Astrocyte (in vitro differentiated cells and primary cell): ENCODE results near the gene BCAR3. TPM values are rescaled to one million over a fixed set of nuclear protein-coding genes. Genes with fewer than 3 reads are reported as not detected.

Source experiments
- DNase-seq: peaks from one replicate; pipeline ENCODE4 v3.0.0-alpha.2; 2010; ENCODE audit warnings: low read depth
- FAIRE-seq: peaks from 2 replicates; lab custom pipeline; 2011; peaks lifted over from hg19 to GRCh38; lab: Jason Lieb, UNC
- H2AFZ ChIP-seq: 2 replicates; pipeline ENCODE4 v1.6.0; 2012; ENCODE audit warnings: low read depth, low read length, inconsistent platforms
- H3K27ac ChIP-seq: 2 replicates; pipeline ENCODE4 v1.5.1; 2011; ENCODE audit warnings: low read depth, low read length, inconsistent platforms
- H3K27me3 ChIP-seq: 2 replicates; pipeline ENCODE4 v1.6.0; 2011; ENCODE audit warnings: low read length, inconsistent platforms; ENCODE audit not compliant: insufficient read depth
- H3K36me3 ChIP-seq: 2 replicates; pipeline ENCODE4 v1.5.1; 2011; ENCODE audit warnings: low read length, inconsistent platforms; ENCODE audit not compliant: insufficient read depth
- H3K4me1 ChIP-seq: 2 replicates; pipeline ENCODE4 v1.5.1; 2011; ENCODE audit warnings: low read length, inconsistent platforms; ENCODE audit not compliant: insufficient read depth
- H3K4me2 ChIP-seq: 2 replicates; pipeline ENCODE4 v1.6.0; 2012; ENCODE audit warnings: low read length, inconsistent platforms
- H3K4me3 ChIP-seq: 2 replicates; pipeline ENCODE4 v1.5.1; 2011; ENCODE audit warnings: low read depth, mild to moderate bottlenecking, low read length, inconsistent platforms; ENCODE audit not compliant: insufficient read depth
- H3K79me2 ChIP-seq: 2 replicates; pipeline ENCODE4 v1.6.0; 2012; ENCODE audit warnings: mild to moderate bottlenecking, low read length, inconsistent platforms; ENCODE audit not compliant: insufficient read depth
- H3K9ac ChIP-seq: 2 replicates; pipeline ENCODE4 v1.6.0; 2012; ENCODE audit warnings: mild to moderate bottlenecking, low read length, inconsistent platforms
- H3K9me3 ChIP-seq: 2 replicates; pipeline ENCODE4 v1.5.1; 2012; ENCODE audit warnings: low read depth, mild to moderate bottlenecking, low read length, inconsistent platforms; ENCODE audit not compliant: insufficient read depth
- H4K20me1 ChIP-seq: 2 replicates; pipeline ENCODE4 v1.6.0; 2012; ENCODE audit warnings: low read length, inconsistent platforms; ENCODE audit not compliant: insufficient read depth
- H3K27ac Mint-ChIP-seq: one replicate; pipeline ENCODE4 v1.8.0; 2021; ENCODE audit warnings: mild to moderate bottlenecking, mixed read lengths; ENCODE audit not compliant: unreplicated experiment
- H3K27me3 Mint-ChIP-seq: one replicate; pipeline ENCODE4 v1.8.0; 2021; ENCODE audit warnings: low read depth, mixed read lengths; ENCODE audit not compliant: unreplicated experiment
- H3K36me3 Mint-ChIP-seq: one replicate; pipeline ENCODE4 v1.8.0; 2021; ENCODE audit warnings: low read depth, mixed read lengths; ENCODE audit not compliant: unreplicated experiment
- H3K4me1 Mint-ChIP-seq: one replicate; pipeline ENCODE4 v1.8.0; 2021; ENCODE audit warnings: low read depth, mixed read lengths; ENCODE audit not compliant: unreplicated experiment
- H3K4me3 Mint-ChIP-seq: one replicate; pipeline ENCODE4 v1.8.0; 2021; ENCODE audit warnings: mild to moderate bottlenecking, moderate library complexity, mixed read lengths; ENCODE audit not compliant: unreplicated experiment
- H3K9me3 Mint-ChIP-seq: one replicate; pipeline ENCODE4 v1.8.0; 2021; ENCODE audit warnings: mild to moderate bottlenecking, mixed read lengths; ENCODE audit not compliant: unreplicated experiment
- EZH2 ChIP-seq: IDR thresholded peaks from 2 replicates; pipeline ENCODE4 v1.6.1; 2012; ENCODE audit warnings: mild to moderate bottlenecking, low read length, inconsistent platforms; ENCODE audit not compliant: insufficient read depth
- total RNA-seq: library from RNA; stranded (reverse); gene quantifications from 2 replicates; pipeline ENCODE4 v1.2.1, GENCODE V29; 2021
- TF ChIP-seq, protein P1 (sequence below): IDR thresholded peaks from 2 replicates; pipeline ENCODE4 v1.5.1; 2011; ENCODE audit warnings: low read depth, mild to moderate bottlenecking, inconsistent platforms, low read length, moderate library complexity; ENCODE audit not compliant: insufficient read depth

Gene BCAR3
- total RNA-seq, 1 donor from 2014 or later = 30.0 TPM

DNA sequence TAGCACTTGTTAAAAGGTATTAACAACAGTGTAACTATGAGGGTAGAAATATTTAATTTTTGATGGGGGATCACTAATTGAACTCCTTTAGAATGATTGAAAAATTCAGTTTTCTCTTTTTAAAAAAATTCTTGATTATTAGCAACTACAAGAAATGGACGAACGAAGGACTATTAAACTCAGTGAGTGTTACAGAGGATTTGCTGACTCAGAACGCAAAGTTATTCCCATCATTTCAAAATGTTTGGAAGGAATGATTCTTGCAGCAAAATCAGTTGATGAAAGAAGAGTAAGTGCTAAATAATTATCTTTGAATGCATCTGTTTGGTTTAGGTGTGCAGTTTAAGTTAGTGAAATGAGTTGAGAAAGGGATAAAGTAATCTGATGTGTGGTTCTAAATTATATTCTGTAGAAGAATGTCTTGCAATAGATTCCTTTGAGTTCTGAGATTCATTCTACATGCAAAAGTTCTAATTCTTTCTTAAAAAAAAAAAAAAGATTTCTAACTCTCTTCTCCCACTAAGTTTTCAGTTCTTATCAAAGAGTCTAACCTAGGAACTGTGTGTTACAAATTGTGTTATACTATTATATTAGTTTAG is 148.8 kb downstream of the BCAR3 start:
- peaks cover 3% of the 10 kb centered on the region for H3K4me1 Mint-ChIP-seq
- no peaks in the 10 kb centered on the region for H4K20me1 ChIP-seq
- no peaks in the 10 kb centered on the region for H3K9me3 ChIP-seq
- H3K36me3 Mint-ChIP-seq = peaks cover under 1% of the 10 kb centered on the region
- H2AFZ ChIP-seq = no peak overlapping the region
- TF ChIP-seq, protein P1, sequence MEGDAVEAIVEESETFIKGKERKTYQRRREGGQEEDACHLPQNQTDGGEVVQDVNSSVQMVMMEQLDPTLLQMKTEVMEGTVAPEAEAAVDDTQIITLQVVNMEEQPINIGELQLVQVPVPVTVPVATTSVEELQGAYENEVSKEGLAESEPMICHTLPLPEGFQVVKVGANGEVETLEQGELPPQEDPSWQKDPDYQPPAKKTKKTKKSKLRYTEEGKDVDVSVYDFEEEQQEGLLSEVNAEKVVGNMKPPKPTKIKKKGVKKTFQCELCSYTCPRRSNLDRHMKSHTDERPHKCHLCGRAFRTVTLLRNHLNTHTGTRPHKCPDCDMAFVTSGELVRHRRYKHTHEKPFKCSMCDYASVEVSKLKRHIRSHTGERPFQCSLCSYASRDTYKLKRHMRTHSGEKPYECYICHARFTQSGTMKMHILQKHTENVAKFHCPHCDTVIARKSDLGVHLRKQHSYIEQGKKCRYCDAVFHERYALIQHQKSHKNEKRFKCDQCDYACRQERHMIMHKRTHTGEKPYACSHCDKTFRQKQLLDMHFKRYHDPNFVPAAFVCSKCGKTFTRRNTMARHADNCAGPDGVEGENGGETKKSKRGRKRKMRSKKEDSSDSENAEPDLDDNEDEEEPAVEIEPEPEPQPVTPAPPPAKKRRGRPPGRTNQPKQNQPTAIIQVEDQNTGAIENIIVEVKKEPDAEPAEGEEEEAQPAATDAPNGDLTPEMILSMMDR = no peak
- no peaks in the 10 kb centered on the region for H3K79me2 ChIP-seq
- no peak overlapping the region for H3K4me3 ChIP-seq
- no peaks in the 10 kb centered on the region for H3K27me3 Mint-ChIP-seq
- H3K9me3 Mint-ChIP-seq = no peaks in the 10 kb centered on the region
- H3K36me3 ChIP-seq = no peaks in the 10 kb centered on the region
- no peaks in the 10 kb centered on the region for H3K27me3 ChIP-seq
- H3K27ac ChIP-seq = no peak overlapping the region
- H3K9ac ChIP-seq = no peak overlapping the region
- H3K27ac Mint-ChIP-seq = no peak overlapping the region
- no peak overlapping the region for H3K4me3 Mint-ChIP-seq
- DNase-seq = no peak
- no peaks in the 10 kb centered on the region for H3K4me1 ChIP-seq
- FAIRE-seq = no peak
- no peak overlapping the region for H3K4me2 ChIP-seq

DNA sequence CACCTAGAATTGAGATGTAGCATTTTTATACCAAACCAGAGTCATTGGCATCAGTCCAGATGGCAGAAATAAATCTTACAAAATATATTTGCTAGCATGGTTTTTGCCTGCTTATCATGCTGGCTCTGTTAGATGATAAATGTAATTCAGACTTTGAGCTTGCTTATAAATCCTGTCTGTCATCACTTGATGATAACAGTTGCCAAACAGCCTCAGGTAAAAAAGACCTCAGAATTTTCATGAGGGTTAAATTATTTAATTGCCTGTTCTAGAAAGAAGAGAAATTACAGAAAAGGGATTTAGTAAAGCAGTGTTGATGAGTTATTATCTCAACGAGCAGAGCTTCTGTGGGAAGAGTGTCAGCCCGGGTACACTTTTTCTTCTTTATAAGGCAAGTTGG is 150.4 kb downstream of the BCAR3 start:
- H3K4me3 Mint-ChIP-seq = no peak overlapping the region
- FAIRE-seq = no peak
- no peaks in the 10 kb centered on the region for H3K9me3 ChIP-seq
- H3K4me1 ChIP-seq = no peaks in the 10 kb centered on the region
- TF ChIP-seq, protein P1 = no peak
- TF ChIP-seq EZH2 = no peak
- DNase-seq = no peak
- H3K9me3 Mint-ChIP-seq = no peaks in the 10 kb centered on the region
- no peak overlapping the region for H3K9ac ChIP-seq
- H3K27ac Mint-ChIP-seq = no peak overlapping the region
- no peaks in the 10 kb centered on the region for H3K27me3 Mint-ChIP-seq
- peaks cover 2% of the 10 kb centered on the region for H3K36me3 Mint-ChIP-seq
- H3K27me3 ChIP-seq = no peaks in the 10 kb centered on the region
- H3K4me1 Mint-ChIP-seq = no peaks in the 10 kb centered on the region
- no peaks in the 10 kb centered on the region for H4K20me1 ChIP-seq
- no peak overlapping the region for H3K27ac ChIP-seq
- H3K36me3 ChIP-seq = no peaks in the 10 kb centered on the region
- no peaks in the 10 kb centered on the region for H3K79me2 ChIP-seq
- H3K4me3 ChIP-seq = no peak overlapping the region
- no peak overlapping the region for H3K4me2 ChIP-seq
- H2AFZ ChIP-seq = no peak overlapping the region

- H3K36me3 ChIP-seq = no peaks in the 10 kb centered on the region
- no peaks in the 10 kb centered on the region for H4K20me1 ChIP-seq
- FAIRE-seq (no peak), DNase-seq (no peak)
- no peaks in the 10 kb centered on the region for H3K9me3 ChIP-seq
- peaks cover 6% of the 10 kb centered on the region for H3K4me1 Mint-ChIP-seq
- no peak overlapping the region for H3K4me3 ChIP-seq
- no peaks in the 10 kb centered on the region for H3K4me1 ChIP-seq
- no peak overlapping the region for H2AFZ ChIP-seq
- no peak overlapping the region for H3K9ac ChIP-seq
- no peak overlapping the region for H3K4me3 Mint-ChIP-seq
- H3K36me3 Mint-ChIP-seq = peaks cover 2% of the 10 kb centered on the region
- H3K27ac Mint-ChIP-seq = no peak overlapping the region
- no peaks in the 10 kb centered on the region for H3K79me2 ChIP-seq
- no peak overlapping the region for H3K4me2 ChIP-seq
- H3K9me3 Mint-ChIP-seq = no peaks in the 10 kb centered on the region
- H3K27ac ChIP-seq = no peak overlapping the region
- no peaks in the 10 kb centered on the region for H3K27me3 Mint-ChIP-seq
- no peaks in the 10 kb centered on the region for H3K27me3 ChIP-seq
- TF ChIP-seq, protein P1 = no peak
These were observed 153.2 kb downstream of the BCAR3 start for GRCh38 chr1:93528412-93528811.
